IMR-90 (cell line): ENCODE measurements around the gene COL4A3. TPM values are rescaled to one million over a fixed set of nuclear protein-coding genes. Genes with fewer than 3 reads are reported as not detected.

ENCODE experiments used
- ATAC-seq: fragments of 200-7000 bp; cut with Tn5 transposase; 2 replicates; pipeline ENCODE4 v1.9.1; 2020; ENCODE audit warnings: low read depth, mild to moderate bottlenecking, moderate library complexity
- BruUV-seq: library from RNA; stranded (reverse); fragments of 400-500 nt; replicated peaks from 2 replicates; lab custom pipeline; 2021; lab: Mats Ljungman, UMichigan
- CTCF ChIA-PET: fragments of 300-600 bp; formaldehyde crosslinking; extraction: SDS; loops from one replicate; lab custom pipeline; 2021; ENCODE audit warnings: antibody characterized with exemption; lab: Yijun Ruan, JAX
- POLR2A ChIA-PET: fragments of 300-600 bp; sonication (Branson Sonifier 250); formaldehyde crosslinking; loops from one replicate; lab custom pipeline; 2022; ENCODE audit warnings: antibody characterized with exemption; ENCODE audit not compliant: unreplicated experiment; lab: Charles Lee
- DNase-seq: peaks from one replicate; pipeline ENCODE4 v3.0.0; 2013
- H2AFZ ChIP-seq: replicated peaks from 2 replicates; pipeline ENCODE3; 2013; ENCODE audit warnings: low read length, mild to moderate bottlenecking; ENCODE audit not compliant: poor library complexity
- H2AK5ac ChIP-seq: 2 replicates; pipeline ENCODE4 v1.6.1; 2013; ENCODE audit warnings: low read depth, low read length, inconsistent platforms
- H2AK9ac ChIP-seq: replicated peaks from 2 replicates; pipeline ENCODE3; 2013; ENCODE audit warnings: mild to moderate bottlenecking, low read depth, low read length, moderate library complexity; ENCODE audit not compliant: poor library complexity
- H2BK120ac ChIP-seq: 2 replicates; pipeline ENCODE4 v1.6.1; 2013; ENCODE audit warnings: low read depth, low read length, inconsistent platforms
- H2BK15ac ChIP-seq: 3 replicates; pipeline ENCODE4 v1.6.1; 2013; ENCODE audit warnings: low read depth, low read length, inconsistent platforms
- H2BK20ac ChIP-seq: 2 replicates; pipeline ENCODE4 v1.6.1; 2013; ENCODE audit warnings: low read depth, mild to moderate bottlenecking, inconsistent platforms, low read length, moderate library complexity
- H2BK5ac ChIP-seq: 2 replicates; pipeline ENCODE4 v1.6.1; 2013; ENCODE audit warnings: mild to moderate bottlenecking, low read depth, low read length, inconsistent platforms; ENCODE audit not compliant: poor library complexity, severe bottlenecking
- H3K14ac ChIP-seq: replicated peaks from 2 replicates; pipeline ENCODE4 v1.6.1; 2013; ENCODE audit warnings: low read depth, low read length, inconsistent platforms
- H3K18ac ChIP-seq: 2 replicates; pipeline ENCODE4 v1.6.1; 2013; ENCODE audit warnings: low read depth, low read length, control low read depth
- H3K23ac ChIP-seq: 2 replicates; pipeline ENCODE4 v1.6.1; 2013; ENCODE audit warnings: low read depth, low read length, inconsistent platforms
- H3K27ac ChIP-seq: 2 replicates; pipeline ENCODE4 v1.5.1; 2013; ENCODE audit warnings: mild to moderate bottlenecking, control low read depth, low read length; ENCODE audit not compliant: insufficient read depth
- H3K27me3 ChIP-seq: 2 replicates; pipeline ENCODE4 v1.6.1; 2013; ENCODE audit warnings: low read length; ENCODE audit not compliant: control insufficient read depth, insufficient read depth
- H3K36me3 ChIP-seq: 2 replicates; pipeline ENCODE4 v1.6.1; 2013; ENCODE audit warnings: low read length, mixed read lengths; ENCODE audit not compliant: control insufficient read depth, insufficient read depth
- H3K4ac ChIP-seq: 2 replicates; pipeline ENCODE4 v1.6.1; 2013; ENCODE audit warnings: low read depth, low read length, inconsistent platforms
- H3K4me1 ChIP-seq: 2 replicates; pipeline ENCODE4 v1.6.1; 2013; ENCODE audit warnings: low read length, mixed read lengths; ENCODE audit not compliant: control insufficient read depth, insufficient read depth
- H3K4me2 ChIP-seq: 2 replicates; pipeline ENCODE4 v1.6.1; 2013; ENCODE audit warnings: low read depth, mild to moderate bottlenecking, control low read depth, low read length, moderate library complexity
- H3K4me3 ChIP-seq: 2 replicates; pipeline ENCODE4 v1.5.1; 2013; ENCODE audit warnings: low read depth, mild to moderate bottlenecking, control low read depth, low read length, moderate library complexity; ENCODE audit not compliant: insufficient read depth
- H3K56ac ChIP-seq: 2 replicates; pipeline ENCODE4 v1.6.1; 2013; ENCODE audit warnings: low read length, inconsistent platforms; ENCODE audit not compliant: insufficient read depth; ENCODE audit errors: extremely low read depth
- H3K79me1 ChIP-seq, 2 experiments: 2 replicates each; pipeline ENCODE4 v1.6.1; 2013; ENCODE audit warnings: low read length in 2 of 2, inconsistent platforms in 1 of 2, low read depth in 1 of 2
- H3K9ac ChIP-seq: 2 replicates; pipeline ENCODE4 v1.6.1; 2013; ENCODE audit warnings: low read depth, low read length, control low read depth
- H3K9me1 ChIP-seq: 2 replicates; pipeline ENCODE4 v1.6.1; 2013; ENCODE audit warnings: low read length, inconsistent platforms; ENCODE audit not compliant: insufficient read depth
- H3K9me3 ChIP-seq: 2 replicates; pipeline ENCODE4 v1.6.1; 2013; ENCODE audit warnings: low read length; ENCODE audit not compliant: control insufficient read depth, insufficient read depth
- H4K20me1 ChIP-seq: 2 replicates; pipeline ENCODE4 v1.6.1; 2013; ENCODE audit warnings: low read length, inconsistent platforms; ENCODE audit not compliant: insufficient read depth
- H4K5ac ChIP-seq: 2 replicates; pipeline ENCODE4 v1.6.1; 2013; ENCODE audit warnings: mild to moderate bottlenecking, low read depth, low read length, control low read depth
- H4K8ac ChIP-seq, 2 experiments: 2 replicates each; pipeline ENCODE4 v1.6.1; 2013; ENCODE audit warnings: low read depth in 2 of 2, low read length in 2 of 2, control low read depth in 1 of 2, inconsistent platforms in 1 of 2
- H4K91ac ChIP-seq: 2 replicates; pipeline ENCODE4 v1.6.1; 2013; ENCODE audit warnings: low read depth, low read length, inconsistent platforms; ENCODE audit not compliant: insufficient read depth
- BHLHE40 ChIP-seq: fragments of 150-350 bp; IDR thresholded peaks from 2 replicates; pipeline ENCODE4 v1.6.1; 2016; ENCODE audit warnings: mild to moderate bottlenecking, low read depth, low read length
- CEBPB ChIP-seq: IDR thresholded peaks from 2 replicates; pipeline ENCODE4 v1.6.1; 2012; ENCODE audit warnings: low read depth, low read length, improper control_type of control experiment
- CHD1 ChIP-seq: IDR thresholded peaks from 2 replicates; pipeline ENCODE4 v1.6.1; 2012; ENCODE audit warnings: low read depth, low read length, improper control_type of control experiment
- CTCF ChIP-seq: conservative IDR thresholded peaks from 2 replicates; pipeline ENCODE4 v1.5.1; 2012; ENCODE audit warnings: mild to moderate bottlenecking, low read depth, low read length, improper control_type of control experiment
- FOS ChIP-seq: fragments of 150-350 bp; IDR thresholded peaks from 2 replicates; pipeline ENCODE4 v1.6.1; 2016; ENCODE audit warnings: low read depth, low read length
- MAFK ChIP-seq: IDR thresholded peaks from 2 replicates; pipeline ENCODE4 v1.6.1; 2012; ENCODE audit warnings: low read depth, low read length, improper control_type of control experiment
- MXI1 ChIP-seq: IDR thresholded peaks from 2 replicates; pipeline ENCODE4 v1.6.1; 2012; ENCODE audit warnings: low read depth, mild to moderate bottlenecking, low read length, moderate library complexity, borderline replicate concordance
- NFE2L2 ChIP-seq: fragments of 150-350 bp; IDR thresholded peaks from 2 replicates; pipeline ENCODE4 v1.6.1; 2016; ENCODE audit warnings: low read depth, mild to moderate bottlenecking, low read length
- POLR2A ChIP-seq: IDR thresholded peaks from 2 replicates; pipeline ENCODE4 v1.6.1; 2012; ENCODE audit warnings: mild to moderate bottlenecking, low read depth, low read length
- RAD21 ChIP-seq: IDR thresholded peaks from 2 replicates; pipeline ENCODE4 v1.6.1; 2012; ENCODE audit warnings: low read length, improper control_type of control experiment
- RCOR1 ChIP-seq: IDR thresholded peaks from 2 replicates; pipeline ENCODE4 v1.6.1; 2012; ENCODE audit warnings: mild to moderate bottlenecking, low read length, improper control_type of control experiment; ENCODE audit not compliant: insufficient replicate concordance
- RFX5 ChIP-seq: IDR thresholded peaks from 2 replicates; pipeline ENCODE4 v1.8.0; 2012; ENCODE audit warnings: low read depth, mild to moderate bottlenecking, low read length, moderate library complexity
- SMC3 ChIP-seq: fragments of 150-350 bp; IDR thresholded peaks from 2 replicates; pipeline ENCODE4 v1.6.1; 2016; ENCODE audit warnings: low read depth, mild to moderate bottlenecking, antibody characterized with exemption, low read length, moderate library complexity
- WGBS, 2 experiments: methylation state at CpG; one replicate each; pipeline versions ENCODE4 v1.1.5 to v1.1.7; 2013; ENCODE audit warnings: missing lambda C conversion rate in 2 of 2; ENCODE audit not compliant: insufficient read length in 1 of 2; ENCODE audit errors: extremely low coverage in 2 of 2; 5-methylcytosine and 5-hydroxymethylcytosine counted together
- dilution Hi-C: fragments of 300-500 bp; cut with HindIII; formaldehyde crosslinking; loops from one replicate; pipeline ENCODE4 v1.14.3; 2018; ENCODE audit warnings: low sequenced_read_pairs; ENCODE audit not compliant: unreplicated experiment
- in situ Hi-C: fragments of 300-500 bp; cut with MboI; formaldehyde crosslinking; loops from 3 replicates; pipeline ENCODE4 v1.14.3; 2019; ENCODE audit warnings: low sequenced_read_pairs, inconsistent platforms, mixed read lengths
- intact Hi-C: fragments of 100-400 bp; cut with micrococcal nuclease; formaldehyde crosslinking; loops from 2 replicates; pipeline ENCODE4 v1.10.0; 2022
- polyA plus RNA-seq, 3 experiments: library from polyadenylated mRNA; depleted of rRNA; stranded (reverse); fragments of >200 nt; gene quantifications; 2 replicates each; pipeline ENCODE4 v1.2.3, GENCODE V29; 2012; ENCODE audit warnings: low replicate concordance in 1 of 3
- total RNA-seq: library from RNA; depleted of rRNA; stranded (reverse); fragments of >200 nt; gene quantifications from 2 replicates; pipeline ENCODE4 v1.2.3, GENCODE V29; 2012
- TF ChIP-seq, protein P1 (sequence below): fragments of 150-350 bp; IDR thresholded peaks from 2 replicates; pipeline ENCODE4 v1.6.1; 2017; ENCODE audit warnings: mild to moderate bottlenecking, antibody characterized with exemption, low read length, low read depth
- TF ChIP-seq, protein P2 (sequence below): fragments of 150-350 bp; IDR thresholded peaks from 2 replicates; pipeline ENCODE4 v1.6.1; 2016; ENCODE audit warnings: low read depth, mild to moderate bottlenecking, low read length, moderate library complexity, borderline replicate concordance

Gene COL4A3
- total and polyA plus RNA-seq, 2 of the 4 experiments (the other 2 are of a cell fraction): not detected

DNA sequence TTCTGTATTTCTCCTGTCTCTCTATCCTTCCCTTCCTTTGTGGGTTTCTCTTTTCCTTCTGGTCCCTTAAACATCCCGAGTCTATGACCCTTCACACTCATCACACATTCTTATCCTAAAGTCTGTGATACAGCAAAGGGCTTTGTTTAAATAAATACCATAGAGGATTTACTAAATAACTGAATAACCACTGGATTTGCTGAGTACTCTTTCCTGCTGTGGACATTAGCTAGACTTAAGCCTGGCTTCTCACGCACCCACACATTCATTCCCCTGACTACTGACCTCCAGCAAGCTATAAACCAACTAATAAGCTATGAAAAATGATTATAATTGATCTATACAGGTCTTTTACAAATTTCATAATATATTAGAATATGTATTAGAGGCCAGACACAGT, 76.6 kb downstream of the COL4A3 start (continued):
- TF ChIP-seq NFE2L2: no peak
- TF ChIP-seq RAD21: no peak
- no peak for TF ChIP-seq MXI1
- TF ChIP-seq FOS: no peak
- TF ChIP-seq POLR2A: no peak

- H3K9me3 ChIP-seq: no peaks in the 10 kb centered on the region
- no peak for TF ChIP-seq CEBPB
- no peak for TF ChIP-seq RCOR1
- TF ChIP-seq, protein P1, sequence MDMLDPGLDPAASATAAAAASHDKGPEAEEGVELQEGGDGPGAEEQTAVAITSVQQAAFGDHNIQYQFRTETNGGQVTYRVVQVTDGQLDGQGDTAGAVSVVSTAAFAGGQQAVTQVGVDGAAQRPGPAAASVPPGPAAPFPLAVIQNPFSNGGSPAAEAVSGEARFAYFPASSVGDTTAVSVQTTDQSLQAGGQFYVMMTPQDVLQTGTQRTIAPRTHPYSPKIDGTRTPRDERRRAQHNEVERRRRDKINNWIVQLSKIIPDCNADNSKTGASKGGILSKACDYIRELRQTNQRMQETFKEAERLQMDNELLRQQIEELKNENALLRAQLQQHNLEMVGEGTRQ: no peak
- TF ChIP-seq FOS: no peak
- no peak for TF ChIP-seq NFE2L2
- TF ChIP-seq CHD1: no peak
- TF ChIP-seq CTCF: no peak
- no peak for TF ChIP-seq MXI1
- no peak for TF ChIP-seq RFX5
- TF ChIP-seq, protein P2, sequence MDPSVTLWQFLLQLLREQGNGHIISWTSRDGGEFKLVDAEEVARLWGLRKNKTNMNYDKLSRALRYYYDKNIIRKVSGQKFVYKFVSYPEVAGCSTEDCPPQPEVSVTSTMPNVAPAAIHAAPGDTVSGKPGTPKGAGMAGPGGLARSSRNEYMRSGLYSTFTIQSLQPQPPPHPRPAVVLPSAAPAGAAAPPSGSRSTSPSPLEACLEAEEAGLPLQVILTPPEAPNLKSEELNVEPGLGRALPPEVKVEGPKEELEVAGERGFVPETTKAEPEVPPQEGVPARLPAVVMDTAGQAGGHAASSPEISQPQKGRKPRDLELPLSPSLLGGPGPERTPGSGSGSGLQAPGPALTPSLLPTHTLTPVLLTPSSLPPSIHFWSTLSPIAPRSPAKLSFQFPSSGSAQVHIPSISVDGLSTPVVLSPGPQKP: no peak
- TF ChIP-seq MAFK: no peak
- TF ChIP-seq SMC3: no peak
- TF ChIP-seq BHLHE40: no peak
Measured at GRCh38 chr2:227248876-227249275, 84.5 kb downstream of the COL4A3 start.

More at GRCh38 chr2:227248876-227249275, 84.5 kb downstream of the COL4A3 start:
- Histone ChIP-seq H3K14ac (no peak overlapping the region), H3K9me1 (no peaks in the 10 kb centered on the region), H3K18ac (no peak overlapping the region), H4K91ac (no peak overlapping the region), H3K4me1 (no peaks in the 10 kb centered on the region), H4K8ac (no peak overlapping the region), H2BK15ac (no peak overlapping the region), H2AK5ac (no peak overlapping the region), H4K20me1 (no peaks in the 10 kb centered on the region), H3K36me3 (no peaks in the 10 kb centered on the region), H3K4me3 (no peak overlapping the region), H3K79me1 (no peaks in the 10 kb centered on the region), H3K23ac (no peak overlapping the region), H3K56ac (no peak overlapping the region), H3K4ac (no peak overlapping the region), H3K27ac (no peak overlapping the region), H3K9ac (no peak overlapping the region), H3K27me3 (no peaks in the 10 kb centered on the region; the same call in none of the 2 replicates), H2AK9ac (no peak overlapping the region), H2AFZ (no peak overlapping the region), H2BK20ac (no peak overlapping the region), H4K5ac (no peak overlapping the region), H2BK120ac (no peak overlapping the region), H3K4me2 (no peak overlapping the region), H2BK5ac (no peak overlapping the region)
- ChIA-PET CTCF (interaction anchor here (2.0 kb wide), 1 partner anchor 11 kb away, joined by 8 read pairs; no protein-coding TSS in a partner anchor), POLR2A (no interaction called here)
- in situ Hi-C loops: no loop called here
- dilution Hi-C loops: no loop called here
- ATAC-seq: no peak
- intact Hi-C loops: no loop called here
- WGBS, 2 experiments: no CpG with 5 or more reads among the region's 2 CpGs
- no peak for DNase-seq
- no TSS peak for BruUV-seq
